Motor neuron (in vitro differentiated cells): Measurements from ENCODE around the gene ZNF75A. TPM values are rescaled to one million over a fixed set of nuclear protein-coding genes. Genes with fewer than 3 reads are reported as not detected.

Experiments
- ATAC-seq, 8 experiments: fragments of 200-7000 bp; cut with Tn5 transposase; replicated peaks in 6 of 8; 2 replicates each; pipeline ENCODE4 v1.8.0; 2021; ENCODE audit warnings: mild to moderate bottlenecking in 8 of 8, moderate library complexity in 8 of 8
- H3K27ac ChIP-seq, 2 donors: fragments of 250-450 bp; sonication (Bioruptor Pico); 2 replicates each; pipeline ENCODE4 v1.9.0; 2021; ENCODE audit warnings: antibody characterized with exemption in 2 of 2, mild to moderate bottlenecking in 2 of 2, moderate library complexity in 1 of 2
- H3K4me1 ChIP-seq, 2 donors: fragments of 250-450 bp; sonication (Bioruptor Pico); replicated peaks in 1 of 2; 2 replicates each; pipeline ENCODE4 v1.6.1; 2021; ENCODE audit warnings: antibody characterized with exemption in 2 of 2, mild to moderate bottlenecking in 2 of 2, moderate library complexity in 1 of 2
- H3K4me3 ChIP-seq, 5 donors: fragments of 250-450 bp; sonication (Bioruptor Pico); 2 replicates each; pipeline ENCODE4 v1.9.0; 2021; ENCODE audit warnings: antibody characterized with exemption in 5 of 5, mild to moderate bottlenecking in 5 of 5, moderate library complexity in 4 of 5
- WGBS, 10 experiments: fragments of 450-650 bp; shearing (Covaris generic); methylation state at CpG; one replicate each; pipeline ENCODE4 v1.0.0; 2022; 5-methylcytosine and 5-hydroxymethylcytosine counted together
- in situ Hi-C, 9 experiments: fragments of 400-800 bp; cut with MboI; loops; one replicate each; pipeline ENCODE4 v1.15.0; 2021; ENCODE audit warnings: low sequenced_read_pairs in 9 of 9, low pct_unique_long_range_greater_than_20kb in 2 of 9; ENCODE audit not compliant: unreplicated experiment in 9 of 9
- total RNA-seq, 8 experiments: library from RNA; unstranded; fragments of 300-600 nt; gene quantifications; 2 replicates each; pipeline versions ENCODE4 v1.2.3 to v1.2.4, GENCODE V29; 2022

The ZNF75A gene
- total RNA-seq, 8 experiments from 2014 or later = 22.0 to 46.0 (median 37.2) TPM

DNA sequence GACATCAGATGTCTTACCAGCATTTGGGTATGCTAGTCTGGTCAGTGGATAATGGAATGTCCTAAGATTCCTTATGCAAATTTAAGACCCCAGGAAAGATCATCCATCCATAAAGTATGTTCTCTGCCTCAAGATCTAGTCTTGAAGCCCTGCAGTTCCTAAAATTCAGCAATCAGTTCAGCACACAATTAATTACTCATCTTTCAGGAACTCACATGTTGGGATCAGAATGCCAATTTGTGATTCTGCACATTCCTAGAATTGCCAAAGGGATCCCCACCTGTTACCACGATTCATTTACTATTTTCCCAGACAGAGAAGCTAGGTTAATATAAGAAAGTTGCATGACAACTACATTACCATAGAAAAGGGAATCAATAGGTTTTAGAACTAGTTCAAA, 53.6 kb downstream of the ZNF75A start:
- 0% methylated on average over 1 of the region's 1 CpG; no CpG with 5 or more reads in 4 of the 10 experiments for WGBS, 10 experiments
- no peak for ATAC-seq
- no peak overlapping the region for H3K4me3 ChIP-seq
- no peak overlapping the region for H3K27ac ChIP-seq
- H3K4me1 ChIP-seq = no peaks in the 10 kb centered on the region
- in situ Hi-C loops = no loop called here

DNA sequence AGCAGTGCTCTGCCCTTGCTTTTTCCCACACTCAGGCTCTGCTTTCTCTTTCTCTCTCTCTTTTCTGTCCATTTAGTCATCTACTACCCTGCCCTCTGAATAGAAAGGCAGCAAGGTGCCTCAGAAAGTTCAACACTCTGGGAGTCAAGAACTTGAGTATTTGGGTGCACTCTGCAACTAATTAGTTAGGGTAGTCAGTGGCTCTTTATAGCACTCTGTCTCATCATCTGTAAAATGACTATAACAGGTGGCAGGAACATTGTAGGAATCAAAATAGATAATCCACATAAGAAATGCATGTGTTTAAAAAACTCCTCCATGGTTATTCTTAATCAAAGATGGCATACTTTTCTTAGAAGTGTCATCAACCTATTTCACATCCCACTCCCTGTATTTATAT, 57.6 kb downstream of the ZNF75A start:
- Histone ChIP-seq H3K27ac (no peak overlapping the region), H3K4me3 (no peak overlapping the region), H3K4me1 (no peaks in the 10 kb centered on the region)
- in situ Hi-C loops = no loop called here
- no peak for ATAC-seq

DNA sequence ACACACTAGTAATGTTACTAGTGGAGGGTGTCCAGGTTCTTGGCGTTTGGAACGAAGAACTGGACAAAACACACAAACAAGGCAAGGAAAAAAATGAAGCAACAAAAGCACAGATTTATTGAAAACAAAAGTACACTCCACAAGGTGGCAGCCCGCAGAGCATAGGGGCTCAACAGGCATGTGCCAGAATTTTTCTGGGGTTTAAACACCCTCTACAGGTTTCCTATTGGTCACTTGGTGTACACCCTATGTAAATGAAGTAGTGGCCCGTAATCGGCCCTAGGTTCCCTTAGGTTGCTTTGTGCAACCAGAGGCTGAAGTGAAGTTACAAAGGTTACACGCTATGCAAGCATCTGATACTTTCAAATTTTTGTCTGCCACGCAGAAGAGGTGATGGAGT, 58.5 kb downstream of the ZNF75A start:
- 56 to 100% (median 82%) methylated on average over 1 to 7 of the region's 7 CpGs for WGBS, 10 experiments
- H3K4me1 ChIP-seq = no peaks in the 10 kb centered on the region
- no peak for ATAC-seq
- no peak overlapping the region for H3K4me3 ChIP-seq
- in situ Hi-C loops = no loop called here
- no peak overlapping the region for H3K27ac ChIP-seq

DNA sequence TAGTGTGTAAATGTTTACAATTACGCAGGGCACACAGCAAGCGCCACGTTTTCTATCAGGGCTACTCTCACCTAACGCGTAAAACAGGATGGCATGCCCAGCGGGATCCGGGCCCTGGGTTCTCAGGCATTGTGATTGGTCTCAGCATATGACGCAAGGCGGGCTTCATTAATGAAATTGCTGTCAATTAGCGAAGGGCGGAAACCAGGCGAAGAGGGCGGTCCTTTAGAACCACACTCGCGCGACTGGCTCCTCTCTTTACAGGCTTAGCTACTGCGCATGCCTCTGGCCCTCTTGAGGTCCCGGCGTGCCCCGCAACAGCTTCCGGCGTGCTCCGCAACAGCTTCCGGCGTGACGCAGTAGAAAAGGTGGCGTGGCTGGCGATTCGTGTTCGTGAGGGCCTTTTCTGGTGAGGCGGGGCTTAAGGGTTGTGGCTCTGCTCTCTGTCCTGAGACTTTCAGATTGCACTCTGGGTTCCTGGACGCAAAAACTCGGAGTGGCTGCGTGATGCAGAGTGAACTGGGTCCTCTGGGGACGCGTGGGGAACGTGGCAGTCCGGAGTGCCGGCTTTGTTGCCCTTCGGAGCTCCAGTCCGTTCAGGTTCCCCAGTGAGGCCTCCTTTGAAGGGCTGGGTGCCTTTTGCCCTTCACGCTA, 59.6 kb downstream of the ZNF75A start:
- ATAC-seq = peak in 3 of 8 experiments; percentile 95 to 98 (median 96)
- H3K4me3 ChIP-seq = no peak overlapping the region
- H3K4me1 ChIP-seq = no peaks in the 10 kb centered on the region
- no peak overlapping the region for H3K27ac ChIP-seq
- in situ Hi-C loops = no loop called here
- 35 to 87% (median 80%) methylated on average over 6 to 29 of the region's 42 CpGs; no CpG with 5 or more reads in 4 of the 10 experiments for WGBS, 10 experiments

Other genes starting within 250 kb of the ZNF75A start
- 10 to 100 TPM in 3 of 8 experiments, 1 to 10 TPM in 3, under 1 TPM in 2; 0.22 to 41.3 (median 4.0) TPM for gene IL32, start 239.9 kb upstream of the ZNF75A start, total RNA-seq
- gene ZSCAN10, start 206.2 kb upstream of the ZNF75A start, total RNA-seq = under 1 TPM in 6 of 8 experiments, not detected in 2; 0.17 to 0.71 (median 0.40) TPM
- 10 to 100 TPM in 7 of 8 experiments, 1 to 10 TPM in 1; 7.8 to 19.2 (median 14.9) TPM for gene ZNF205, start 192.9 kb upstream of the ZNF75A start, total RNA-seq
- 1 to 10 TPM; 2.6 to 9.6 (median 6.5) TPM for gene ZNF213, start 170.5 kb upstream of the ZNF75A start, total RNA-seq
- gene OR1F1, start 117.3 kb upstream of the ZNF75A start, total RNA-seq = 1 to 10 TPM in 1 of 8 experiments, under 1 TPM in 3, not detected in 4; 0.32 to 1.4 (median 0.85) TPM
- 10 to 100 TPM in 3 of 8 experiments, 1 to 10 TPM in 5; 7.3 to 14.8 (median 9.3) TPM for gene ZNF200, start 70.3 kb upstream of the ZNF75A start, total RNA-seq
- gene MEFV, start 48.9 kb upstream of the ZNF75A start, total RNA-seq = under 1 TPM in 6 of 8 experiments, not detected in 2; 0.05 to 0.47 (median 0.19) TPM
- 10 to 100 TPM; 27.4 to 47.7 (median 31.9) TPM for gene ZNF263, start 22.0 kb upstream of the ZNF75A start, total RNA-seq
- 10 to 100 TPM in 4 of 8 experiments, 1 to 10 TPM in 4; 6.8 to 19.2 (median 9.9) TPM for gene TIGD7, start 67 bp upstream of the ZNF75A start, total RNA-seq
- gene OR2C1, start 50.4 kb downstream of the ZNF75A start, total RNA-seq = under 1 TPM in 7 of 8 experiments, not detected in 1; 0.20 to 0.86 (median 0.31) TPM
- 10 to 100 TPM in 5 of 8 experiments, 1 to 10 TPM in 3; 7.8 to 22.9 (median 13.2) TPM for gene ZSCAN32, start 95.5 kb downstream of the ZNF75A start, total RNA-seq
- gene ZNF174, start 95.7 kb downstream of the ZNF75A start, total RNA-seq = 10 to 100 TPM in 5 of 8 experiments, 1 to 10 TPM in 3; 8.5 to 17.8 (median 10.7) TPM
- 1 to 10 TPM; 2.0 to 5.1 (median 2.5) TPM for gene ZNF597, start 138.0 kb downstream of the ZNF75A start, total RNA-seq
- gene NAA60, start 138.2 kb downstream of the ZNF75A start, total RNA-seq = 10 to 100 TPM; 15.1 to 53.4 (median 25.3) TPM
- gene C16orf90, start 190.0 kb downstream of the ZNF75A start, total RNA-seq = under 1 TPM in 3 of 8 experiments, not detected in 5; 0.11 to 0.47 (median 0.29) TPM
- gene CLUAP1, start 195.5 kb downstream of the ZNF75A start, total RNA-seq = 10 to 100 TPM; 18.1 to 39.1 (median 22.1) TPM